Iris pigment epithelial cell (primary cell): ENCODE results near the gene BCL11B.

Source experiments
- DNase-seq: peaks from one replicate; pipeline ENCODE4 v3.0.0-alpha.2; 2011; ENCODE audit warnings: low read depth

BCL11B gene

GRCh38 chr14:99254328-99255009 is 17.5 kb downstream of the BCL11B start:
- DNase-seq: no peak

- DNase-seq: no peak
These were observed 18.1 kb downstream of the BCL11B start for GRCh38 chr14:99253890-99254289.

DNA sequence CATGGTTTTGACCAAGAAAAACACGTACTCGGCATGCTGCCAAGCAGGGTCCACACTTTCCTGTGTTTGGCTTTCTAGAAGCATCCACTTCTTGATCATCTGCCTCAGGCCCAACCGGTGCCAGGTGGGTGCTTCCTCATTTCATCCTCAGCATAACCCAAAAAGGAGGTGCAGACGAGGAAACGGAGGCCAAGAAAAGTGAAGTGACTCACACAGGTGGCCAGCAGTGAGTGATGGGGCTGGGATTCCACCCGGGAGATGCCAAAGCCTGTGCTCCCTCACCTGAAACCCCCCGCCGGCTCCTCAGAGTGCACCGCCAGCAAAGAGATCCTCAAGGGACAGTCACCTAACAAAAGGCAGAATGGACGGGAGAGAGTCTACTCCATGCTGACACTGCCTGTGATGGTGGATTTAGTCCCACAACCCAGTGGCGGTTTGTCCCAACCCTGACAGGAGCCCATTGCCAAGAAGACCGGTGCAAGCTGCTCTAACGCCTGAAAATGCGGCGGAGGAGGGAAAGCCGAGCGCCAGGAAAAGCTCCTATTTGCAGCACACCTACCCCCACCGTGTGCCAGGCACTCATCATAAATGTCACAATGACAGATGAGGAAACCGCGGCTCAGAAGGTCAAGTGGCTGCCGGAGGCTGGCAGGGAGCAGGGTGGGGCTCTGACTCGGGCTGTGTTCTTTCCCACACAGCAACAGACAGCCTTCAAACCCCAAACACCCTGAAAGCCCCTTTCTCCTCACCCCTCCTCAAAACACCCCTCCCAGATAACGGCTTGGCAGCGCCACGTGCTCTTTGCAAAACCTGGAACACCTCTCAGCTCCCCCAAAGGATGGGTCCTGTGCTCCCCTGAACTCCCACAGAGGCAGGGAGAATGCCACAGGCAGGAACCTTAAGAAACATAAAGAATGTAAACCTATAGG is 18.8 kb downstream of the BCL11B start:
- no peak for DNase-seq

DNA sequence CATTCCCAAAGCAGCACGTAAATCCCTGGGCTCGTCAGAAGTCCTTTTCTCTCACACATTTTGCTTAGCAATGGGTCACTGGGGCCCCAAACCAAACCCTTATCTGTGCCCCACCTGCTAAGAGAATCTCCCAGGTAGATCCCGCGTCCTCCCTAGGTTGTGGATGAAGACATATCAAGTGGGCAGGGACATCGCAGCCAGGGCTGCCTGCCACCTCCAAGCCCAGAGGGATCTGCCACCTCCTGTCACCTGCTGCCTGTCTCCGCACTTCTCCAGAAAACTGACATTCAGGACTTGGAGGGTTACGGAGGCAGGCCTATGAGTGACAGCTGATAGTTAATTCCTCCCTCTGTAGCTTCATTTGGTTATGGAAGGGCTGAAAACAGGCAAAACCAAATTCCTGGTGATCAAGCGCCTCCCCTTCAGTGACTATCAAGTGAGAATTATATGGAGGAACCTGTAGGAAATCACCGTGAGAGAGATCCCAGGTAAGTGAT is 19.5 kb downstream of the BCL11B start:
- no peak for DNase-seq

GRCh38 chr14:99251721-99252120 is 20.3 kb downstream of the BCL11B start:
- no peak for DNase-seq

GRCh38 chr14:99250636-99251208 is 21.3 kb downstream of the BCL11B start:
- DNase-seq: no peak

DNA sequence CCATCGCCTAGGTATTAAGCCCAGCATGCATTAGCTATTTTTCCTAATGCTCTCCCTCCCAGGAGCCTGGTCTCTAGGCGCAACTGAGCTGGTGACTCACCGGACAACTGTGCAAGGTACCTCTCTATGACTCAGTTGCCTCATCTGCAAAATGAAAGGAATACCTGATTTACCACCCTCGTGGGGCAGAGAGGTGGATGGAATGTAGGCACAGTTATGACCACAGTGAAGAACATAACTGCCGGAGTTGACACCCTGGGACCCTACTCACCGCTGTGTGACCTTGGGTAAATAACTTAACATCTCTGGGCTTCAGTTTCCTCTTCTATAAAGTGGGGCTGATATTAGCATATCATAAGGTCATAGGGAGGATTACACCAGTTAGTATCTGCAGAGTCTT is 22.6 kb downstream of the BCL11B start:
- no peak for DNase-seq

GRCh38 chr14:99248761-99249171 is 23.2 kb downstream of the BCL11B start:
- no peak for DNase-seq

- no peak for DNase-seq
These were observed 24.2 kb downstream of the BCL11B start for GRCh38 chr14:99247772-99248171.

DNA sequence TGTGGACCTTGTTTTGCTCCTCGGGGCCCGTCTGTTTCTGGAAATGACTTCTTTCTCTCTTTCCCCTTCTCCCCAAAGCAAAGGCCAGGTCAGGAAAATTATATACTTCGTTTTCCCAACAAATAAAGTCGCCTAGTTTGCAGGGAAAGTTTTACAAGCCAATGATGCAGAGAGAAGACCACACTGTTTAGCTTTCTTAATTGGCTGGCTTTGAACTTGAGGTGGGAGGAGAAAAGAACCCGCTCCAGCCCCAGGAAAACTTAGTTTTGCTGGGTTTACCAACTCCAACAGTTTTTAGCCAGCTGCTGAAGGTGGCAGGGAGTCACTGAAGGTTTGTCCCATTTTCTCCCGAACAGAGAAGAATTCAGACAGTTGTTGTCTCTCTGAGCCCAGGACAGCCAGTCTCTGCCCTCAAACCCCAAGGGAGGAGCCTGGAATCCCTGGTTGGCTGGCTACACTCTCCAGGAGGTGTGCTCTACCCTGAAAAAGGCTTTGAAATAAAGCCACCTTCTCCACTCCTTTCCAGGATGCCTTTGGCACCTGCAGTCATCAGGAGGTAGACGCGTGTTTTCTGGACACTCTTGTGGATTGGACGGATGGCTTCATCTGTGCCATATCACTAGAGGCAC is 24.8 kb downstream of the BCL11B start:
- no peak for DNase-seq

DNA sequence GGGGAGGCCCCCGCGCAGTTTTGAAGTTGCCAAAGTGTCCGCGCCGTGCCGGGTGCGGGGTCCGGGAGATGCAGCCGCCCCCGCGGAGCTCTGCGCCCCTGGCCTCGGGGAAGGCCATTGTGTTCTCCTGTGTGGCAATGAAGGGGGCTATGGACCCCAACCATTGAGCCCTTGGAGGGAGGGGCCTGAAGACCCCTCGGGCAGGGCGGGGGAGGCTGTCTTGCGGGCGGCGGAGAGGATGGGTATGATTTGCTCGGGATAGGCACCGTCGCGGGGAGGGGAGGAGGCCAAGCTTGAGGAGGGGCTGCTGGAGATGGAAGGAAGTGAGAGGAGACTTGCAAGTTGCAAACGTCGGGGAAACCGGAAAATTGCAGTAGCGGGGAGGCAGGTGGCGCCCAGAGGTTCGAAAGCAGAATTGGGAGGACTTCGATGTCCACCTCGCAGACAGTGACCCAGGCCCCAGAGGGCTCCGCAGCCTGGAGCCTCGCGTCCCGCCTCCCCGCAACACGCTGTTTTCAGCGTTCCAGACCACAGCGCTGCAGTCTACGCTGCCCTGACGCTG is 25.4 kb downstream of the BCL11B start:
- DNase-seq: no peak

GRCh38 chr14:99245564-99246511 is 26.2 kb downstream of the BCL11B start:
- no peak for DNase-seq

- DNase-seq: no peak
These were observed 26.9 kb downstream of the BCL11B start for GRCh38 chr14:99244941-99245563.

- no peak for DNase-seq
These were observed 27.6 kb downstream of the BCL11B start for GRCh38 chr14:99244367-99244901.

DNA sequence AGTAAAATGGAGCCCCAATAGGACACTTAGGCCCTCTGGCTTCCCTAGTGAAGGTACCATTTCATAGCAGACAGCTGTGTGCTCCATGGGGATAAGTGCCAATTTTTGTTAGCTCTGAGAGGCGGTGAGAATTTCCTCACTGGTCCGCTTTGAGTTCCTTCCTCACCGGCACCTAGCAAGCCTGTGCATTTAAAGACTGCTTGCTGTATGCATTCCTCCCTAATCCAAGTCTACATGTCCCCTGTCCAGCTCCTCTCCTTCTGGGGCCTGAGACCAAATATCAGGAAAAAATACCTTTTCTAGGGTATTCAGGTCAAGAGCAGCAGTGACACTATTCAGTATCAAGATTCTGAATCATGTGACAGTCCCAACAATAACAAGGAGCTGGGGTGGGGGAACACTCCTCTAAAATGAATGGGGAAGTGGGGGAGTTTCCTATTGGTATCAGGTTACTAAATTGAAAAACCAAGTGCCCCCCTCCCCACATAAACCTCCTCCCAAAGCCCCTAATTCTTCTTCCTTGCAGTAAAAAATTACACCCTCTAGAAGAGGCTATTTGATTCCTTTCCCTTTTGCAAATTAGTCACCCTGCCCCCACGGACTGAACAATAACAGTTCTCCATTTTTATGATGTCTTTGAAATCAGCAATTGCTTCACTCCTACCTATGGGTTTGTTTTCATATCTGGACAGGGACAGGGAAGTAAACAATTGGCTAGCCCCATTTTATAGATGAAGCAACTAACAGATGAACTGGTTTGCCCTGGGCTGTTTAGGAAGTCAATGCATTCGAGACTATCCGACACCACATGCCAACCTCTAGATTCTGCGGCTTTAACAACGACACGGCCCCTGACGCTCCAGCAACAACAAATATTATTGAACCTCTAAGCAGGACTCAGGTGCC is 28.9 kb downstream of the BCL11B start:
- no peak for DNase-seq

DNA sequence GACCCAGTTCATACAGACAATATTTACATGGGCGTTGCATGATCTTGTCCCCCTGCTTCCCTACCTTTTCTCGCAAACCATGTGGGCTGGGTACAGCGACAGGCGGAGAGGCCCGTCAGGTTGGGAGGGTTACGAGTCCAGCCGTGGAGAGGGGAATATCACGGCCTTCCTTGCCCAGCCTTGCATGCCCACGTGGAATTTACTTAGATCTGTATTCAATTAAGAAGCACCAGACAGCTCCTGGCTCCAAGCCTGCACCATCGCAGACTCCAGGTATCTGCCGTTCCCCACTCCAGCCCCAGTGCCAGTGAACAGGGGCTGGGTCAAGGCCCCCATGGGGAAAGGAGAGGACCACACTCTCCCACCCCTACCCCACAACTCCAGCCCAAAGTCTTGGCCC is 29.8 kb downstream of the BCL11B start:
- DNase-seq: no peak

- DNase-seq: no peak
These were observed 30.5 kb downstream of the BCL11B start for GRCh38 chr14:99241325-99242010.

DNA sequence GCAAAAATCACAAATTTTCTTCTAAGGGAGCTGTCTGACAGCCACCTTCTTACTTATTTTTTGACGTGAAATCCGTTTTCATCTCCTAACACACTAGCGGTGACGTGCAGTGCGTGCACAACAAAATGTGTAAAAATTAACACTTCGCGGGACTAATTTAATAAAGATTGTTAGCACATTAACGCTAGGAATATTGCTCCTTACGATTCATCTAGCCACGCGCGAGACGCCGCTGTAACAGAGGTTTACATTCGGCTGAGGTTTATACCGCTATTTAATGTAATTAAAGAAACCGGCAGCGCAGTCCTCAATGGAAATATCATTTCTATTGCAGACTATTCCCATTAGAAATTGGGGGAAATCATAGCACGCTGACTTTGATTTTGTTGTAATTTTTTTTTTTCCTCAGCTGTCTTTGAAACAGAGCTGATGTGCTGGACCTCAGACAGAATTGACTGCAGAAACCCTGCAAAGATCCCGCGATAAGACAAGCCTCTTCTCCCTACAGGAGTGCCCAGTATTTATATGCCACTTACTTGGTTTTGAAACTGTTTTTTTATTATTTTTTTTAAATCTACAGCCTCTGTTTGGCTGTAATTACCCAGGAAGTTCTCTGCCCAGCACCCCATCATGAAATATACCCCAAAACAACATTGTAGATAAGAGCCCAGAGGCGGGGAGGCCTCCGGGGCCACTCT is 31.2 kb downstream of the BCL11B start:
- no peak for DNase-seq
